Astrocyte of the spinal cord (primary cell): ENCODE results near the gene ID1.

Source experiments
- DNase-seq: peaks from one replicate; pipeline ENCODE4 v3.0.0; 2011; ENCODE audit warnings: low read depth, low spot score
- H3K4me3 ChIP-seq: 2 replicates; pipeline ENCODE4 v1.5.1; 2011; ENCODE audit warnings: low read depth, mild to moderate bottlenecking, low read length, moderate library complexity
- CTCF ChIP-seq: IDR thresholded peaks from 2 replicates; pipeline ENCODE4 v1.5.1; 2012; ENCODE audit warnings: low read depth, mild to moderate bottlenecking, low read length, inconsistent platforms
- in situ Hi-C: cut with HindIII; loops from 2 replicates; pipeline ENCODE4 v1.10.0; 2017; ENCODE audit warnings: low sequenced_read_pairs

ID1 gene

GRCh38 chr20:31630187-31630790 is 25.2 kb downstream of the ID1 start:
- in situ Hi-C loops, result no loop called here
- DNase-seq, result no peak
- TF ChIP-seq CTCF, result no peak
- no peak overlapping the region for H3K4me3 ChIP-seq

- H3K4me3 ChIP-seq, result no peak overlapping the region
- no peak for DNase-seq
- no peak for TF ChIP-seq CTCF
- in situ Hi-C loops, result no loop called here
Observed at GRCh38 chr20:31632548-31633338, 27.7 kb downstream of the ID1 start.

- no peak for DNase-seq
- no peak overlapping the region for H3K4me3 ChIP-seq
- TF ChIP-seq CTCF, result no peak
- in situ Hi-C loops, result no loop called here
Observed at GRCh38 chr20:31633339-31633914, 28.3 kb downstream of the ID1 start.

- in situ Hi-C loops, result no loop called here
- H3K4me3 ChIP-seq, result no peak within 1 kb of the TSS
- no peak for TF ChIP-seq CTCF
- DNase-seq, result no peak
Observed at GRCh38 chr20:31637660-31638059, 32.6 kb downstream of the ID1 start, which contains the start of gene COX4I2. COX4I2 (plus strand) TSS chr20:31637912; CDS start chr20:31639018, 1,106 bp downstream.

GRCh38 chr20:31638317-31638716 is 33.2 kb downstream of the ID1 start:
- DNase-seq, result no peak
- no peak overlapping the region for H3K4me3 ChIP-seq
- in situ Hi-C loops, result no loop called here
- no peak for TF ChIP-seq CTCF

- TF ChIP-seq CTCF, result no peak
- no peak overlapping the region for H3K4me3 ChIP-seq
- no peak for DNase-seq
- in situ Hi-C loops, result no loop called here
Observed at GRCh38 chr20:31638816-31639215, 33.7 kb downstream of the ID1 start.
